Activated naive CD8-positive, alpha-beta T cell treated with anti-CD3 and anti-CD28 coated beads, Interleukin-2, amount 50 U/mL, for 16 hours (primary cell): ENCODE data around the gene ARFGAP2.

Source experiments
- DNase-seq: peaks from one replicate; pipeline ENCODE4 v3.0.0-alpha.2; 2020; ENCODE audit warnings: low read depth, low spot score

ARFGAP2 gene

DNA sequence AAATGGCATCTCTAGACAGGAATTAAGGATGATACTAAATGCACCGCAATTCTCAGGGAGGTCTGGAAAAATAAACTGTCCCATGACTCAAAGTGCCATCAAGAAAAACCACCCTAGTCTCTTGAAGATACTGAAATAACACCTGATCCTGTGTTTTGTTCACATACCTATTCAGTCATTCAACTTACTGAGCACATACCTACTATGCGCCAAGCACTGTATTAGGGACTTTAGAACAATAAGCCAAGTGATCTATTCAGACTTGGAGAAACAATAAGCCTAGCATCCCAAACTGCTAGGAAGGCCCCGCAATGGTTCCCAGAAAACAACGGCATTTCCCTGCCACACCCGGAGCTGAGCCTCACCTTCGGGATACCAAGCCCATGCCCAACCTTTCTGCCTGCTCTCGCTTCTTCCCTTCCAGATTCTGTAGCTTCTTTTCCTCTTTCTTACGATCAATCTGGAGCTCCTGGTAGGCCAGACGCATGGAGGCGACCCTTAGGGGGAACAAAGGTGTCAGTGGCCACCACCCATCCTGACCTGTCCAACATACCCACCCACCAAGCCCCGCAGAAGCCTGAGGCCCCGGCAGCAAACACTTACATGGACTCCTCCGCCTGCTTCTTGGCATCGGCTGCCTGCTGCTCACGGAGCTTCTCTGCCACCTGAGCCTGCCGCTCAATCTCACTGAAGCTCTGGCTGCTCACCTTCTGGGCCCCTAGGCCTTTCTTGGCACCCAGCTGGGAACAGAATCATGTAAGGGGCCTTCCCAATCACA lies 5.4 kb downstream of the ARFGAP2 start:
- DNase-seq, result no peak

DNA sequence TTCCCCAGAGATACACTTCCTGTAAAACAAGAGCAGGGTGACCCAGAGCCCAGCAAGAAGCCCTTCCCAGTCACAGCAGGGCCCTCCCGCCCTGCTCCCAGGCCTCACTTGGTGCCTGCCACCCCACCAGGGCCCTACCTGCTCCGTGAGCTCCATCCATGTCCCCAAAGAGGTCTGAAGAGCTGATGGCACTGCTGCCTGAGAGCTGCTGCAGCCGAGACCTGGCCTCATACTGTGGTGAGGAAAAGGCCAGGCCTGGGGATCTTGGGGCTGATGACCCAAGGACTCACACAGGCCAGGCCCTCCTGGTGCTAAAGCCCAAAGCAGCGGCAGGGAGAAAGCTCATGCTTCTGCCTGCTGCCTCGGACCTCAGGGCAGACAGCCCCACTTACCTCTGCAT lies 10.3 kb downstream of the ARFGAP2 start:
- no peak for DNase-seq

DNA sequence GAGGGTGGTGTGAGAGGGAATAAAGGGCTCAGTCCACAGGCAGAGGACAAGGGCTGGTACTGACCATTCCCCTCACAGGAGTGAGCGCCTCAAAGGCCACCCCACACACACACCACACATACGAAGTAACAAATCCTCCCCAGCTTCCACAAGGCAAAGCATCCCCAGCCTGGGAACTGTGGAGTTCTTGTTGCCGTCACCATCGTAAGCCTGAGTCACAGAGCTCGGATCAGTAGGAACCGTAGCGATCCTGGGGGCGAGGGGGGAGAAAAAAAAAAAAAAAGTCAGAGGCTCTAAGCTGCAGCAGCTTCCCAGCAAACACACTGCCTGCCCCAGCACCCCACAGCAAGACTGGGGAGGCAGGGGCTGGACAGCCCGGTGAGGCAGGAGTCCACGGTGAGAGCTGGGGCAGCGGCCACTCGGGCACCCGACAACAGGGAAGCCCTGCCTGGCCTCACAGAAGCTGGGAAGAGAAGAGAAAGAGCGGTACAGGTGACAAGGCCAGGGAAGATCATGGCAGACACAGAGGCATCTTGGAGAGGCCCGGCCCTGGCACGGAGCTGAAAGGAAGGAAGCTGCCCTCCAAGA lies 11.3 kb downstream of the ARFGAP2 start:
- no peak for DNase-seq

GRCh38 chr11:47164321-47164720 lies 12.4 kb downstream of the ARFGAP2 start:
- no peak for DNase-seq

GRCh38 chr11:47163898-47164297 lies 12.8 kb downstream of the ARFGAP2 start:
- DNase-seq, result no peak

DNA sequence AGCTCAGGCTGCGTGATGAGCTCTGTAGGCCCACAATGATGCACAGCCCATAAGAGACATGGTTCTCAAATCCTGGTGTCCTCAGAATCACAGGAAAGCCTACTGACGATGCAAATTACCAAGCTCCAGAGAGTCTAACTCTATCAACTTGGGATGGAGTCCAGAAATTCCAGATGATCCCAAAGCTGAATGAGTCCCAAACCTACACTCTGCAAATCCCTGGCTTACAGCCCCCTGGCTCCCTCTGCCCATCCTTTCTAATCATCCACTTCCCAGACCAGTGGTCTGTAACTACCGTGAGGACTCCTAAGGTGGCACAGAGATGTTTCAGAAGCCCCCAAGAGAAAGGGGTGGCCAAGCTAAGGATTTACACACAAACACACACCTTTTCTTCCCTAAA lies 13.5 kb downstream of the ARFGAP2 start:
- no peak for DNase-seq

- DNase-seq, result no peak
Measured at GRCh38 chr11:47162426-47162825, 14.3 kb downstream of the ARFGAP2 start.

DNA sequence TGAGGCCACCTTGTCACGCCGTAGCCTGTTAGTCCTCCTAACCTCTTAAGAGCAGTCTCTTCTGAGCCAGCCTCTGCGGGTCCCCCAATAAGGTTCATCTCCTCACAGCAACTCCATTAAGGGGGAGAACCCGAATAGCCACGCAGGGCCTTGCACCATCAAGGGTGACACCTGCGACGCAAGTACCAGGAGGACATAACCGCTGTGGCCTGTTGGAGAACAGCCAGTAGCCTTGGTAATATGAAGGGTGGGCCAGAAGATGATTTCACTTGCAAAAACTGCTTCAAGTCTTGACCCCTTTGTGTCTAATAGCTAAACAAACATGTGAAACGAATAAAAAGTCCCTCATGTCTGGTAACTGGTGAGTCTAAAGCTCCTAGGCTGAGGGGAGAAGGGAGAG lies 14.8 kb downstream of the ARFGAP2 start:
- no peak for DNase-seq

DNA sequence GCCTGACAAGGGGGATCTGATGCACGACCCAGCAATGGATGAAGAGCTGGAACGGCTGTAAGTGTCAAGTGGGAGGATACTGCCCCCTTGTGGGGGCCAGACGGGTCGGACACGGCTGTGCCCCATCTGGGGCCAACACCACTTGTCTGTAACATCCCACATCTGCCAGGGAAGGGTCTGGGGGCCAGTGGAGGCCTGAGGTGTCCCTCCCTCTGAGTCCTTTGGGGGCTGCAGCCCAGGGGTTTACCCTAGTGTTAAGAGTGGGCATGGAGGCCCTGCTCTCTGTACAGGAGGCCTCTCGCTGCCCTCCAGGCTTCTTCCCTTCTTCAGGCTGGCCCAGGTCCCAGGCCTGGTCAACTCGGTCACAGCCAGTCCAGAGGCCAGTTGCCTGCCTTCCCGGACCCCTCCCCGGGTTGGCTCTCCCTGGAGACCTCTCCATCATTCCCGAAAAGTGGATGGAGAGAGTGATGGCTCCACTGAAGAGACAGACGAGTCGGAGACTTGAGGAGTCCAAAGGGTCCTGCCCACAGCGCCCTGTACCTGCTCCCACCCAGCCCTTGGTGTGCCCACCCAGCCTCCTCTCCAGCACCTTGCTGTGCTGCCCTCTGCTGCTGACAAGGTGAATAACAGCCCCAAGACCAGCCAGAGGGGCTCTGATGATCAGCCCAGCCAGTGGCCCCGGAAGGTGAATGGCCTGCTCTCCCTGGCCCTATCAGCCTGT lies 15.4 kb downstream of the ARFGAP2 start:
- DNase-seq, result peak; percentile 31

DNA sequence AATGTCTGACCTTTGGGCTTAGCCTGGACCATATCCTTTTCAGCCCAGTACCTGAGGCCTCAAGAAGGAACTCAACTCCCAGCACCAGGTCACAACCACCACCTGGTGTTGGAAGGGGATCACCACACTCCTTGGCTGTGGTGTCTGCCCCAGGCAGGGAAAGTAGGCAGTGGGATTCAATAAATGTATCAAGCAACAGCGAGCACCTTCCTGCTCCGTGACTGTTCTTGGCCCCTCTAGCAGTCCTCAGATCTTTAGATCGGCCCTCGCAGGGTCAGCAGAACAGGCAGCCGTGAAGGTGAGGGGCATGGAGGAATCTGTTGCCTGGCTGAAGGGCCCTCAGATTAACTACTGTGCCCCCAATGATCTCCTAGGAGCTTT lies 15.9 kb downstream of the ARFGAP2 start:
- no peak for DNase-seq

DNA sequence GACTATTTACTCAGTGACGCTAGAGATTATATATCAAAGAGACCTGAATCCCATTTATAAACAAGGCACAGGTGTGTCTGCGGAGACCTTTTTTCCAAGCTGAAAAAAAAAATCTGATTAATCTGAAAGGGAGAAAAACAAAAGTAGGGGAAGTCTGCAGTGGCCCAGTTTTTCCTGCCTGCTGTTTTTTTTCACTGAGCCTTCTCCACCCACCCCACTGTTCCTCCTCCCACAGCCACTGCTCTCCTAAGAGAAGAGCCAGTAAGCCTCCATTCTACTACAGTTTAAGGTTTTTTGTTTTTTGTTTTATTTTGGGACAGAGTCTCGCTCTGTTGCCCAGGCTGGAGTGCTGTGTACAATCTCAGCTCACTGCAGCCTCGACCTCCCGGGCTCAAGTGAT lies 18.4 kb downstream of the ARFGAP2 start:
- DNase-seq, result no peak

DNA sequence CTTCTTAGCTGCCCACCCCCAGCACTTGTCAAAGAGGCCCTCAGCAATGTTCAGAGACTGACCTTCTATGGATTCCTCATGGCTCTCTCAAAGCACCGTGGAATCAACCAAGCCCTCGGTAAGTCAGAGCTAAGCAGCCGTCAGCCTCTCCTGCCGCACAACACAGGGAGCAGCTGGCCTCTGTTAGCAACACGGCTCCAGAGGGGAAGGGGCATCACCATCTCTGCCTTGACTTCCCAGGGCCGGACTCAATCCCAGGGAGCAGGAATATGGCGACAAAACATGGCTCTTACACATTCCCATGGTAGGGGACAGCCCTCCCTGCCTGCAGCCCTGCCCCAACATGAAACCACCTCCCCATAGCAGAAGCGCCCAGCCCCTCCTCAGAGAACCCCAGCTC lies 18.9 kb downstream of the ARFGAP2 start:
- no peak for DNase-seq

GRCh38 chr11:47156951-47157350 lies 19.7 kb downstream of the ARFGAP2 start:
- no peak for DNase-seq

DNA sequence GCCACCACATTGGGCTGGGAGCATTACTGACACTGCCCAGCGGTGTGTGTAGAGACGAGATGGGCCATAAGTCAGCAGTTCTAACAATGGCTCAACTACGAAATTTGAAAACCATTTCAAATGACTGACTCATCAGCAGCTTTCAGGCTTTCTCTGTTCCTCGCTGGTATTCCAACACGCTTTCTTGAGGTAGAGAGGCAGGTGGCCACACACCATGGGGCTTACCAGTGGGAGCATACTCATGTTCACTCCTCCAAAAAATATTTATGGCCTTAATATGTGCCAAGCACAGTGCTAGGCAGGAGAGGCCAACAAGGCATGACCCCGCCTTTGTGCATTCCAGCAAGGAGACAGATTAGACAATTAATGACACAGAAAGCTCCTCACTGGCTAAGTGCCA lies 20.3 kb downstream of the ARFGAP2 start:
- no peak for DNase-seq

GRCh38 chr11:47155879-47156278 lies 20.8 kb downstream of the ARFGAP2 start:
- no peak for DNase-seq

GRCh38 chr11:47154616-47155570 lies 21.8 kb downstream of the ARFGAP2 start:
- DNase-seq, result no peak

DNA sequence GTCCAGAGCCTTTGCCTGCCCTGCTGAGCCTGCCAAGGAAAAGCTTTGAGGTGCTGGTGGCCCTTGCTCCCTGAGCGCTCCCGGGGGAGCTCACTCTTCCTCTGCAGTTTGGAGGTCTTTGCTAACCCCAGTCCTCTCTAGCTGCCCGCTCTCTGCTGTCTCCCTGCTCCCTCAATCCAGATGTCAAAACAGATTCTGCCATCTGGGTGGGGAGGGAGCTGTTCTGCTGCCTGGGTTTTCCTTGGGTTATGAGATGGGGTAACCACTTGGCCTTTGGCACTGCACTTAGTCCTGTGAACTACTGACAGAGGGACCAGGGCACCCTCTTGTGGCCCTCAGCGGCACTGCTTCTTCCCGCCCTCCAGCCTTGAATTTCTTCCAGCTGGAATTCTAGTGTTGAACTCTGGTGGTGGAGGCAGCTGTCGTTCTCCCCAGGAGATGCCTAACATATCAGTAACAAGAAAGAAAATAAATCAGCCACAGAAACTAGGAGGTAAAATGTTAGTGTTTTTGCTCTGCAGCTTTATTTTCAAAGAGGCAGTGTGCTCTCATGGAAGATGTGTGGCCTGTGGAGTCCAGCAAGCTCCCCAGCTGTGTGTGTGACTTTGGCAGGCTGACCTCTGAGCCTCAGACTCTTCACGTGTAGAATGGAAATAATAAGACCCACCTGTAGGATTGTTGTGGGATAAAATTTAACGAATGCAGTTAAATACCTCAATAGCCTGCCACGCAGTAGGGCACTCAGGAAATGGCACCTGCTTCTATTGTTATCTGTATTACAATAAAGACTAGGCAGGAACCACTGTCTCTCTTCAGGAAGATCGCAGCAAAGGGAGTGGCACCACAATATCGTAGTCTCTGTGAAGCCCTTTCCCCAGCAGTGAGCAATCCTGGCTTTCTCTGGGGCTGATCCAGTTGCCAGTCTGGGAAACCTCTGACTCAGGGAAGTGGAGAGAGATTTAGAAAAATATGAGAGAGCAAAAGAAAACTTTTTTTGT lies 23.4 kb downstream of the ARFGAP2 start:
- DNase-seq, result no peak

GRCh38 chr11:47152126-47152952 lies 24.3 kb downstream of the ARFGAP2 start:
- no peak for DNase-seq

DNA sequence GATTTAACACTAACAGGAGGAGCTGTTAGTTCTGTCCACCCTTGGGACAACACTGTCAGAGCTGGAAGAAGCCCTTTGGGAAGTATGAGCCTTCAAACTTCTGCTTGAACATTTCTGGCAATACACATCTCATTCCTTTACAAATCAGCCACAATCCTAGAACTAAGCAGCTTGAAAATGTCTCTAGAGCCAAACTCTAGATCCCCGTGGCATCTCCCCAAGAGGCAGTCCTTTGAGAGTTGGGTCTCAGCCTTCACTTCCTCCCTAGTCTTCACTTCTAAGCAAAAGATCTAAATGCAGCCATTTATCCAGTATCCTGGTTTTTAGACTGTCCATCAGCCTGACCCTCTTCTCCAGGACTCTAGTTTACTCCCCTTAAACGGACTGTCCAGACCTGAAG lies 26.9 kb downstream of the ARFGAP2 start:
- DNase-seq, result no peak
